ENCODE data around the gene SDK1.
A peak's percentile ranks its signal among the peaks of the same experiment; 100 is the strongest.

Gene SDK1

GRCh38 chr7:3300651-3301448, at the start of gene SDK1:
Gene SDK1, plus strand, starts transcription at chr7:3301252. Its CDS starts 335 bp downstream, at chr7:3301587.
- peak; percentile 78 for DNase-seq (ENCODE audit: low spot score)

GRCh38 chr7:3254718-3255117, 46.3 kb upstream of the SDK1 start:
- no peak for DNase-seq (ENCODE audit: low spot score)

- no peak for DNase-seq (ENCODE audit: low spot score)
Measured at GRCh38 chr7:3259711-3260400, 41.2 kb upstream of the SDK1 start.

- DNase-seq (ENCODE audit: low spot score) = no peak
Measured at GRCh38 chr7:3260401-3260715, 40.7 kb upstream of the SDK1 start.

- DNase-seq (ENCODE audit: low spot score) = no peak
Measured at GRCh38 chr7:3264693-3265339, 36.2 kb upstream of the SDK1 start.

- DNase-seq (ENCODE audit: low spot score) = no peak
Measured at GRCh38 chr7:3265388-3265787, 35.7 kb upstream of the SDK1 start.

GRCh38 chr7:3266240-3266639, 34.8 kb upstream of the SDK1 start:
- no peak for DNase-seq (ENCODE audit: low spot score)

- no peak for DNase-seq (ENCODE audit: low spot score)
Measured at GRCh38 chr7:3267966-3268690, 32.9 kb upstream of the SDK1 start.

- DNase-seq (ENCODE audit: low spot score) = no peak
Measured at GRCh38 chr7:3270362-3270761, 30.7 kb upstream of the SDK1 start.

GRCh38 chr7:3271298-3271697, 29.8 kb upstream of the SDK1 start:
- no peak for DNase-seq (ENCODE audit: low spot score)

GRCh38 chr7:3272691-3273141, 28.3 kb upstream of the SDK1 start:
- no peak for DNase-seq (ENCODE audit: low spot score)

GRCh38 chr7:3274131-3274530, 26.9 kb upstream of the SDK1 start:
- no peak for DNase-seq (ENCODE audit: low spot score)

- no peak for DNase-seq (ENCODE audit: low spot score)
Measured at GRCh38 chr7:3277604-3278572, 23.2 kb upstream of the SDK1 start.

- DNase-seq (ENCODE audit: low spot score) = no peak
Measured at GRCh38 chr7:3279147-3279818, 21.8 kb upstream of the SDK1 start.

- no peak for DNase-seq (ENCODE audit: low spot score)
Measured at GRCh38 chr7:3280445-3280844, 20.6 kb upstream of the SDK1 start.

GRCh38 chr7:3280946-3281656, 20.0 kb upstream of the SDK1 start:
- DNase-seq (ENCODE audit: low spot score) = no peak

GRCh38 chr7:3282457-3282856, 18.6 kb upstream of the SDK1 start:
- no peak for DNase-seq (ENCODE audit: low spot score)

GRCh38 chr7:3283130-3283704, 17.8 kb upstream of the SDK1 start:
- DNase-seq (ENCODE audit: low spot score) = no peak

- DNase-seq (ENCODE audit: low spot score) = no peak
Measured at GRCh38 chr7:3285652-3286051, 15.4 kb upstream of the SDK1 start.

GRCh38 chr7:3289996-3290395, 11.1 kb upstream of the SDK1 start:
- DNase-seq (ENCODE audit: low spot score) = no peak
